ENCODE results near the gene SYT12.

GRCh38 chr11:66976028-66976467 lies 46.9 kb upstream of the SYT12 start:
- TF ChIP-seq CTCF (IDR thresholded peaks at IDR 0.05) (peak in 4 of 6 experiments; percentile 23 to 69 (median 58)), POLR2A (IDR thresholded peaks at IDR 0.05) (no peak)

All from Peyer's patch (tissue), 4 donors.